HG02571 (cell line): ENCODE results near the gene PLPPR2.
A peak's percentile ranks its signal among the peaks of the same experiment; 100 is the strongest.
"Not testable (repeated sequence)": the region's sequence is repeated elsewhere in the genome, so short reads cannot be mapped to it uniquely, and the experiment has no call there.

Experiments
- ATAC-seq: cut with Tn5 transposase; IDR thresholded peaks from one replicate; pipeline ENCODE4 v1.9.1; 2021; ENCODE audit warnings: mild to moderate bottlenecking, moderate library complexity; ENCODE audit not compliant: unreplicated experiment

Gene PLPPR2

GRCh38 chr19:11339254-11340098 is 15.8 kb upstream of the PLPPR2 start, which contains the start of gene RAB3D:
TSS of gene RAB3D (minus strand) at chr19:11339657. CDS start at chr19:11337399, 2,258 bp downstream.
- ATAC-seq, result no peak

- not testable (repeated sequence) for ATAC-seq
Measured at GRCh38 chr19:11340099-11340467, 15.1 kb upstream of the PLPPR2 start.

- ATAC-seq, result no peak
Measured at GRCh38 chr19:11342429-11342828, 12.8 kb upstream of the PLPPR2 start.

GRCh38 chr19:11345122-11345803 is 10.0 kb upstream of the PLPPR2 start:
- ATAC-seq, result no peak

- peak; percentile 91 for ATAC-seq
Measured at GRCh38 chr19:11346104-11346940, 8.9 kb upstream of the PLPPR2 start, which contains the start of the genes CCDC159 and TMEM205. TSS of gene CCDC159 (plus strand) at chr19:11346519. CDS start at chr19:11346607, 88 bp downstream. TSS of gene TMEM205 (minus strand) at chr19:11346268. CDS start at chr19:11345619, 649 bp downstream.

GRCh38 chr19:11347546-11348039 is 7.6 kb upstream of the PLPPR2 start:
- no peak for ATAC-seq

- ATAC-seq, result no peak
Measured at GRCh38 chr19:11349171-11349570, 6.1 kb upstream of the PLPPR2 start.

- ATAC-seq, result not testable (repeated sequence)
Measured at GRCh38 chr19:11354102-11354501, 1.1 kb upstream of the PLPPR2 start.

GRCh38 chr19:11356074-11356397 is 804 bp downstream of the PLPPR2 start:
- ATAC-seq, result no peak

- ATAC-seq, result no peak
Measured at GRCh38 chr19:11356676-11357550, 1.7 kb downstream of the PLPPR2 start.

GRCh38 chr19:11359421-11359820 is 4.2 kb downstream of the PLPPR2 start:
- ATAC-seq, result no peak

- no peak for ATAC-seq
Measured at GRCh38 chr19:11361037-11361770, 6.0 kb downstream of the PLPPR2 start.

GRCh38 chr19:11361771-11362731 is 6.8 kb downstream of the PLPPR2 start:
- no peak for ATAC-seq

- ATAC-seq, result no peak
Measured at GRCh38 chr19:11363881-11364280, 8.6 kb downstream of the PLPPR2 start.

- ATAC-seq, result no peak
Measured at GRCh38 chr19:11364296-11364904, 9.2 kb downstream of the PLPPR2 start.

GRCh38 chr19:11364935-11365334 is 9.7 kb downstream of the PLPPR2 start:
- no peak for ATAC-seq

- no peak for ATAC-seq
Measured at GRCh38 chr19:11365557-11366117, 10.4 kb downstream of the PLPPR2 start.
